IMR-90 (cell line): Measurements from ENCODE around the gene GALNT17. TPM values are rescaled to one million over a fixed set of nuclear protein-coding genes. Genes with fewer than 3 reads are reported as not detected.

Source experiments
- ATAC-seq: fragments of 200-7000 bp; cut with Tn5 transposase; 2 replicates; pipeline ENCODE4 v1.9.1; 2020; ENCODE audit warnings: low read depth, mild to moderate bottlenecking, moderate library complexity
- BruUV-seq: library from RNA; stranded (reverse); fragments of 400-500 nt; replicated peaks from 2 replicates; lab custom pipeline; 2021; lab: Mats Ljungman, UMichigan
- CTCF ChIA-PET: fragments of 300-600 bp; formaldehyde crosslinking; extraction: SDS; loops from one replicate; lab custom pipeline; 2021; ENCODE audit warnings: antibody characterized with exemption; lab: Yijun Ruan, JAX
- POLR2A ChIA-PET: fragments of 300-600 bp; sonication (Branson Sonifier 250); formaldehyde crosslinking; loops from one replicate; lab custom pipeline; 2022; ENCODE audit warnings: antibody characterized with exemption; ENCODE audit not compliant: unreplicated experiment; lab: Charles Lee
- DNase-seq: peaks from one replicate; pipeline ENCODE4 v3.0.0; 2013
- H2AFZ ChIP-seq: replicated peaks from 2 replicates; pipeline ENCODE3; 2013; ENCODE audit warnings: low read length, mild to moderate bottlenecking; ENCODE audit not compliant: poor library complexity
- H2AK5ac ChIP-seq: 2 replicates; pipeline ENCODE4 v1.6.1; 2013; ENCODE audit warnings: low read depth, low read length, inconsistent platforms
- H2AK9ac ChIP-seq: replicated peaks from 2 replicates; pipeline ENCODE3; 2013; ENCODE audit warnings: mild to moderate bottlenecking, low read depth, low read length, moderate library complexity; ENCODE audit not compliant: poor library complexity
- H2BK120ac ChIP-seq: 2 replicates; pipeline ENCODE4 v1.6.1; 2013; ENCODE audit warnings: low read depth, low read length, inconsistent platforms
- H2BK15ac ChIP-seq: 3 replicates; pipeline ENCODE4 v1.6.1; 2013; ENCODE audit warnings: low read depth, low read length, inconsistent platforms
- H2BK20ac ChIP-seq: 2 replicates; pipeline ENCODE4 v1.6.1; 2013; ENCODE audit warnings: low read depth, mild to moderate bottlenecking, inconsistent platforms, low read length, moderate library complexity
- H2BK5ac ChIP-seq: 2 replicates; pipeline ENCODE4 v1.6.1; 2013; ENCODE audit warnings: mild to moderate bottlenecking, low read depth, low read length, inconsistent platforms; ENCODE audit not compliant: poor library complexity, severe bottlenecking
- H3K14ac ChIP-seq: replicated peaks from 2 replicates; pipeline ENCODE4 v1.6.1; 2013; ENCODE audit warnings: low read depth, low read length, inconsistent platforms
- H3K18ac ChIP-seq: 2 replicates; pipeline ENCODE4 v1.6.1; 2013; ENCODE audit warnings: low read depth, low read length, control low read depth
- H3K23ac ChIP-seq: 2 replicates; pipeline ENCODE4 v1.6.1; 2013; ENCODE audit warnings: low read depth, low read length, inconsistent platforms
- H3K27ac ChIP-seq: 2 replicates; pipeline ENCODE4 v1.5.1; 2013; ENCODE audit warnings: mild to moderate bottlenecking, control low read depth, low read length; ENCODE audit not compliant: insufficient read depth
- H3K27me3 ChIP-seq: 2 replicates; pipeline ENCODE4 v1.6.1; 2013; ENCODE audit warnings: low read length; ENCODE audit not compliant: control insufficient read depth, insufficient read depth
- H3K36me3 ChIP-seq: 2 replicates; pipeline ENCODE4 v1.6.1; 2013; ENCODE audit warnings: low read length, mixed read lengths; ENCODE audit not compliant: control insufficient read depth, insufficient read depth
- H3K4ac ChIP-seq: 2 replicates; pipeline ENCODE4 v1.6.1; 2013; ENCODE audit warnings: low read depth, low read length, inconsistent platforms
- H3K4me1 ChIP-seq: 2 replicates; pipeline ENCODE4 v1.6.1; 2013; ENCODE audit warnings: low read length, mixed read lengths; ENCODE audit not compliant: control insufficient read depth, insufficient read depth
- H3K4me2 ChIP-seq: 2 replicates; pipeline ENCODE4 v1.6.1; 2013; ENCODE audit warnings: low read depth, mild to moderate bottlenecking, control low read depth, low read length, moderate library complexity
- H3K4me3 ChIP-seq: 2 replicates; pipeline ENCODE4 v1.5.1; 2013; ENCODE audit warnings: low read depth, mild to moderate bottlenecking, control low read depth, low read length, moderate library complexity; ENCODE audit not compliant: insufficient read depth
- H3K56ac ChIP-seq: 2 replicates; pipeline ENCODE4 v1.6.1; 2013; ENCODE audit warnings: low read length, inconsistent platforms; ENCODE audit not compliant: insufficient read depth; ENCODE audit errors: extremely low read depth
- H3K79me1 ChIP-seq, 2 experiments: 2 replicates each; pipeline ENCODE4 v1.6.1; 2013; ENCODE audit warnings: low read length in 2 of 2, inconsistent platforms in 1 of 2, low read depth in 1 of 2
- H3K9ac ChIP-seq: 2 replicates; pipeline ENCODE4 v1.6.1; 2013; ENCODE audit warnings: low read depth, low read length, control low read depth
- H3K9me1 ChIP-seq: 2 replicates; pipeline ENCODE4 v1.6.1; 2013; ENCODE audit warnings: low read length, inconsistent platforms; ENCODE audit not compliant: insufficient read depth
- H3K9me3 ChIP-seq: 2 replicates; pipeline ENCODE4 v1.6.1; 2013; ENCODE audit warnings: low read length; ENCODE audit not compliant: control insufficient read depth, insufficient read depth
- H4K20me1 ChIP-seq: 2 replicates; pipeline ENCODE4 v1.6.1; 2013; ENCODE audit warnings: low read length, inconsistent platforms; ENCODE audit not compliant: insufficient read depth
- H4K5ac ChIP-seq: 2 replicates; pipeline ENCODE4 v1.6.1; 2013; ENCODE audit warnings: mild to moderate bottlenecking, low read depth, low read length, control low read depth
- H4K8ac ChIP-seq, 2 experiments: 2 replicates each; pipeline ENCODE4 v1.6.1; 2013; ENCODE audit warnings: low read depth in 2 of 2, low read length in 2 of 2, control low read depth in 1 of 2, inconsistent platforms in 1 of 2
- H4K91ac ChIP-seq: 2 replicates; pipeline ENCODE4 v1.6.1; 2013; ENCODE audit warnings: low read depth, low read length, inconsistent platforms; ENCODE audit not compliant: insufficient read depth
- CHD1 ChIP-seq: IDR thresholded peaks from 2 replicates; pipeline ENCODE4 v1.6.1; 2012; ENCODE audit warnings: low read depth, low read length, improper control_type of control experiment
- CTCF ChIP-seq: conservative IDR thresholded peaks from 2 replicates; pipeline ENCODE4 v1.5.1; 2012; ENCODE audit warnings: mild to moderate bottlenecking, low read depth, low read length, improper control_type of control experiment
- WGBS, 2 experiments: methylation state at CpG; one replicate each; pipeline versions ENCODE4 v1.1.5 to v1.1.7; 2013; ENCODE audit warnings: missing lambda C conversion rate in 2 of 2; ENCODE audit not compliant: insufficient read length in 1 of 2; ENCODE audit errors: extremely low coverage in 2 of 2; 5-methylcytosine and 5-hydroxymethylcytosine counted together
- dilution Hi-C: fragments of 300-500 bp; cut with HindIII; formaldehyde crosslinking; loops from one replicate; pipeline ENCODE4 v1.14.3; 2018; ENCODE audit warnings: low sequenced_read_pairs; ENCODE audit not compliant: unreplicated experiment
- in situ Hi-C: fragments of 300-500 bp; cut with MboI; formaldehyde crosslinking; loops from 3 replicates; pipeline ENCODE4 v1.14.3; 2019; ENCODE audit warnings: low sequenced_read_pairs, inconsistent platforms, mixed read lengths
- intact Hi-C: fragments of 100-400 bp; cut with micrococcal nuclease; formaldehyde crosslinking; loops from 2 replicates; pipeline ENCODE4 v1.10.0; 2022
- polyA plus RNA-seq, 3 experiments: library from polyadenylated mRNA; depleted of rRNA; stranded (reverse); fragments of >200 nt; gene quantifications; 2 replicates each; pipeline ENCODE4 v1.2.3, GENCODE V29; 2012; ENCODE audit warnings: low replicate concordance in 1 of 3
- total RNA-seq: library from RNA; depleted of rRNA; stranded (reverse); fragments of >200 nt; gene quantifications from 2 replicates; pipeline ENCODE4 v1.2.3, GENCODE V29; 2012

Gene GALNT17
- total and polyA plus RNA-seq, 2 of the 4 experiments (the other 2 are of a cell fraction) = not detected

GRCh38 chr7:71535616-71536015 lies 403.7 kb downstream of the GALNT17 start:
- H3K27me3 ChIP-seq = no peaks in the 10 kb centered on the region
- ATAC-seq (no peak), DNase-seq (no peak)
- no peak overlapping the region for H3K4me3 ChIP-seq
- H3K23ac ChIP-seq = no peak overlapping the region
- H4K5ac ChIP-seq = no peak overlapping the region
- no peak overlapping the region for H2BK120ac ChIP-seq
- peaks cover 20% of the 10 kb centered on the region for H3K9me3 ChIP-seq
- H2AK9ac ChIP-seq = no peak overlapping the region
- H4K20me1 ChIP-seq = no peaks in the 10 kb centered on the region
- BruUV-seq = no TSS peak
- H4K8ac ChIP-seq = no peak overlapping the region
- H4K91ac ChIP-seq = no peak overlapping the region
- no peak overlapping the region for H3K27ac ChIP-seq
- no peak overlapping the region for H2BK5ac ChIP-seq
- H2AFZ ChIP-seq = no peak overlapping the region
- H3K18ac ChIP-seq = no peak overlapping the region
- no peak overlapping the region for H3K56ac ChIP-seq
- ChIA-PET CTCF (no interaction called here), POLR2A (no interaction called here)
- H3K4ac ChIP-seq = no peak overlapping the region
- no peaks in the 10 kb centered on the region for H3K36me3 ChIP-seq
- no peaks in the 10 kb centered on the region for H3K79me1 ChIP-seq
- no peak for TF ChIP-seq CTCF
- no peak for TF ChIP-seq CHD1
- no peaks in the 10 kb centered on the region for H3K9me1 ChIP-seq
- no peaks in the 10 kb centered on the region for H3K4me1 ChIP-seq
- H2AK5ac ChIP-seq = no peak overlapping the region
- H3K9ac ChIP-seq = no peak overlapping the region
- no peak overlapping the region for H3K4me2 ChIP-seq
- no peak overlapping the region for H3K14ac ChIP-seq
- H2BK15ac ChIP-seq = no peak overlapping the region
- in situ Hi-C loops (no loop called here), intact Hi-C loops (no loop called here), dilution Hi-C loops (no loop called here)
- no peak overlapping the region for H2BK20ac ChIP-seq
- WGBS, 2 experiments = no CpG with 5 or more reads among the region's 2 CpGs
